MM.1S (cell line): ENCODE measurements around the gene SH3GL2.

Experiments used
- DNase-seq: peaks from one replicate; pipeline ENCODE4 v3.0.0-alpha.2; 2015
- H2AFZ ChIP-seq: fragments of 300-600 bp; sonication (generic); 2 replicates; pipeline ENCODE4 v1.6.0; 2016; ENCODE audit warnings: antibody characterized with exemption, low read length
- H3F3A ChIP-seq: fragments of 300-600 bp; sonication (generic); 2 replicates; pipeline ENCODE4 v1.6.1; 2016; ENCODE audit warnings: mild to moderate bottlenecking, antibody characterized with exemption, low read length, moderate library complexity, mixed read lengths; ENCODE audit not compliant: insufficient read depth
- H3K27ac ChIP-seq: fragments of 300-600 bp; sonication (generic); 2 replicates; pipeline ENCODE4 v1.5.1; 2016; ENCODE audit warnings: mild to moderate bottlenecking, low read length
- H3K27me3 ChIP-seq: fragments of 300-600 bp; sonication (generic); replicated peaks from 2 replicates; pipeline ENCODE4 v1.6.0; 2016; ENCODE audit warnings: low read length; ENCODE audit not compliant: insufficient read depth
- H3K36me3 ChIP-seq: fragments of 300-600 bp; sonication (generic); replicated peaks from 2 replicates; pipeline ENCODE4 v1.6.1; 2016; ENCODE audit warnings: mild to moderate bottlenecking, low read length, mixed read lengths; ENCODE audit not compliant: insufficient read depth
- H3K4me1 ChIP-seq: fragments of 300-600 bp; sonication (generic); 2 replicates; pipeline ENCODE4 v1.6.1; 2016; ENCODE audit warnings: low read length, mixed read lengths
- H3K4me2 ChIP-seq: fragments of 300-600 bp; sonication (generic); 2 replicates; pipeline ENCODE4 v1.6.0; 2016; ENCODE audit warnings: low read depth, low read length
- H3K4me3 ChIP-seq: fragments of 300-600 bp; sonication (generic); 2 replicates; pipeline ENCODE4 v1.5.1; 2016; ENCODE audit warnings: low read length, mixed read lengths
- H3K79me2 ChIP-seq: fragments of 300-600 bp; sonication (generic); 2 replicates; pipeline ENCODE4 v1.6.1; 2016; ENCODE audit warnings: mixed run types, low read length, mixed read lengths
- H3K9ac ChIP-seq: fragments of 300-600 bp; sonication (generic); 2 replicates; pipeline ENCODE4 v1.6.1; 2016; ENCODE audit warnings: low read length, mixed read lengths
- H3K9me2 ChIP-seq: fragments of 300-600 bp; sonication (generic); replicated peaks from 2 replicates; pipeline ENCODE4 v1.6.1; 2016; ENCODE audit warnings: mild to moderate bottlenecking, low read length, mixed read lengths; ENCODE audit not compliant: insufficient read depth
- H3K9me3 ChIP-seq: fragments of 300-600 bp; sonication (generic); replicated peaks from 2 replicates; pipeline ENCODE4 v1.6.1; 2016; ENCODE audit warnings: mild to moderate bottlenecking, low read length, mixed read lengths; ENCODE audit not compliant: insufficient read depth
- H4K20me1 ChIP-seq: fragments of 300-600 bp; sonication (generic); 2 replicates; pipeline ENCODE4 v1.6.1; 2016; ENCODE audit warnings: mild to moderate bottlenecking, low read length, moderate library complexity, mixed read lengths; ENCODE audit not compliant: insufficient read depth
- EZH2 ChIP-seq: fragments of 300-600 bp; sonication (generic); optimal IDR thresholded peaks from 2 replicates; pipeline ENCODE3; 2017; ENCODE audit warnings: low read depth, mild to moderate bottlenecking, antibody characterized with exemption, low read length, mixed read lengths
- EZH2phosphoT487 ChIP-seq: fragments of 300-600 bp; sonication (generic); IDR thresholded peaks from 2 replicates; pipeline ENCODE4 v1.6.1; 2018; ENCODE audit warnings: antibody characterized with exemption, low read length
- TF ChIP-seq, protein P1 (sequence below): fragments of 300-600 bp; sonication (generic); IDR thresholded peaks from 2 replicates; pipeline ENCODE4 v1.5.1; 2016; ENCODE audit warnings: antibody characterized with exemption, low read length, mixed read lengths

SH3GL2 gene

DNA sequence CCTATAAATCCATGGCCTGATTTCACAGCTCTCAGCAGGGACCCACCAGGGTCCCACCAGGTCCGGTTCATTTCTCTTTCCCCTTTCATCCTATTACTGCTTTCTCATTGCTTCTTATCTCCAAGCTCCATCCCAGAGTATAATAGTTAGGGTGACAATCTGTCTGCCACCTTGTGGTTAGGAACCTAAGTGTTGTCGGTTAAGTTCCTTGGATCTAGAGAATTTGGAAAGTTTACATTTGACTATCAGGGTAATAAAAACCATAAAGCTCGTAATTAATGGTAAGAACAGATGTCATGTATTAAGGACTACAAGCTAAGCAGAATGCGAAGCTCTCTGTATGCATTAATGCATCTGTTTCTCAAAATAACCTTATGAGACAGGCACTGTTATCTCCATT lies 259.1 kb downstream of the SH3GL2 start:
- no peak overlapping the region for H3K4me2 ChIP-seq
- H3F3A ChIP-seq, result no peaks in the 10 kb centered on the region
- H3K79me2 ChIP-seq, result no peaks in the 10 kb centered on the region
- no peak overlapping the region for H3K9ac ChIP-seq
- no peaks in the 10 kb centered on the region for H3K4me1 ChIP-seq
- no peaks in the 10 kb centered on the region for H3K27me3 ChIP-seq
- DNase-seq, result no peak
- no peak overlapping the region for H3K27ac ChIP-seq
- no peaks in the 10 kb centered on the region for H4K20me1 ChIP-seq
- no peaks in the 10 kb centered on the region for H3K9me3 ChIP-seq
- no peaks in the 10 kb centered on the region for H3K36me3 ChIP-seq
- no peak overlapping the region for H3K4me3 ChIP-seq
- H3K9me2 ChIP-seq, result no peaks in the 10 kb centered on the region
- no peak for TF ChIP-seq EZH2phosphoT487
- TF ChIP-seq, protein P1, sequence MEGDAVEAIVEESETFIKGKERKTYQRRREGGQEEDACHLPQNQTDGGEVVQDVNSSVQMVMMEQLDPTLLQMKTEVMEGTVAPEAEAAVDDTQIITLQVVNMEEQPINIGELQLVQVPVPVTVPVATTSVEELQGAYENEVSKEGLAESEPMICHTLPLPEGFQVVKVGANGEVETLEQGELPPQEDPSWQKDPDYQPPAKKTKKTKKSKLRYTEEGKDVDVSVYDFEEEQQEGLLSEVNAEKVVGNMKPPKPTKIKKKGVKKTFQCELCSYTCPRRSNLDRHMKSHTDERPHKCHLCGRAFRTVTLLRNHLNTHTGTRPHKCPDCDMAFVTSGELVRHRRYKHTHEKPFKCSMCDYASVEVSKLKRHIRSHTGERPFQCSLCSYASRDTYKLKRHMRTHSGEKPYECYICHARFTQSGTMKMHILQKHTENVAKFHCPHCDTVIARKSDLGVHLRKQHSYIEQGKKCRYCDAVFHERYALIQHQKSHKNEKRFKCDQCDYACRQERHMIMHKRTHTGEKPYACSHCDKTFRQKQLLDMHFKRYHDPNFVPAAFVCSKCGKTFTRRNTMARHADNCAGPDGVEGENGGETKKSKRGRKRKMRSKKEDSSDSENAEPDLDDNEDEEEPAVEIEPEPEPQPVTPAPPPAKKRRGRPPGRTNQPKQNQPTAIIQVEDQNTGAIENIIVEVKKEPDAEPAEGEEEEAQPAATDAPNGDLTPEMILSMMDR, result no peak
- TF ChIP-seq EZH2, result no peak
- H2AFZ ChIP-seq, result no peak overlapping the region

DNA sequence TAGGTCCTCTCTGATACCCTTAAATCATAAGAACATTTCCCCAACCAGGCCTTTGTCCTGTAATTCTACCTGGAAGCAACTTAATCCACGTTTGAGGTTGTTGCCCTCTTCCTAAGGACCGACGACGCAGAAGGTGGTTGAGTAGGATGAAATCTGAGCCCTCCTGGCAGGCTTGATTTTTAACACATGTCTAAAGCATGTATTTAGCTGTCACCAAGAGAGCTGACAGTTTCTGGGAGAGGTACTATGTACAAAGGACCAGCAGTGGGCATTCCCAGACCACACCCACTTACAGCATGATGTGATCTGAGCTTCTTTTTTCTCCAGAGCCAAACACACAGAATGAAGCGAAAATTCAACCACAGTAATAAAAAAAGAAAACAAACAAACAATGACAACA lies 260.9 kb downstream of the SH3GL2 start:
- Histone ChIP-seq H3K79me2 (no peaks in the 10 kb centered on the region), H3K9ac (no peak overlapping the region), H3F3A (no peaks in the 10 kb centered on the region), H4K20me1 (no peaks in the 10 kb centered on the region), H3K27me3 (no peaks in the 10 kb centered on the region), H3K4me3 (no peak overlapping the region), H3K4me1 (no peaks in the 10 kb centered on the region), H2AFZ (no peak overlapping the region), H3K9me3 (no peaks in the 10 kb centered on the region), H3K9me2 (no peaks in the 10 kb centered on the region), H3K4me2 (no peak overlapping the region), H3K27ac (no peak overlapping the region), H3K36me3 (no peaks in the 10 kb centered on the region)
- DNase-seq, result no peak
- TF ChIP-seq, protein P1, result no peak
- TF ChIP-seq EZH2phosphoT487, result no peak
- no peak for TF ChIP-seq EZH2

DNA sequence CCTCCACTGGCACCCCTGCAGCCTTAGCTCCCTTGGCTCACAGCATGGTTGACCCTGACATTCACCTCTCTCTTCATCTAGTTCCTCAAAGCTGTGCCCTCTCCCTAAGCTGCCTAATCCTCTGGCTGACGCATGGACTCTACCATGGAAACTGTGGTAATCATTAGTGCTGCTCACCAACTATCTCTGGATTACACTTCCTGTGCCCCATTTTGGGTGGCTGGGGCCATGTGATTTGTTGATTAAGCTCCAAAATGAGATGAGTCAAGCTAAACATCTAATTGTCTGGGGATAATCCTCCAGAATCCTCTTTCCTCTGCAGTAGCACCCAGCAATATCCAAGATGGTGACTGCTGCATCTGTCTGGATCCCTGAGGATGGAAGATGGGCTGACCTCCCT lies 264.4 kb downstream of the SH3GL2 start:
- H4K20me1 ChIP-seq, result no peaks in the 10 kb centered on the region
- no peak for DNase-seq
- H3K36me3 ChIP-seq, result no peaks in the 10 kb centered on the region
- H2AFZ ChIP-seq, result no peak overlapping the region
- no peak overlapping the region for H3K4me2 ChIP-seq
- H3K4me1 ChIP-seq, result no peaks in the 10 kb centered on the region
- no peak overlapping the region for H3K27ac ChIP-seq
- no peaks in the 10 kb centered on the region for H3K9me3 ChIP-seq
- H3K79me2 ChIP-seq, result no peaks in the 10 kb centered on the region
- H3K9ac ChIP-seq, result no peak overlapping the region
- no peaks in the 10 kb centered on the region for H3K27me3 ChIP-seq
- no peaks in the 10 kb centered on the region for H3K9me2 ChIP-seq
- H3K4me3 ChIP-seq, result no peak overlapping the region
- TF ChIP-seq, protein P1, result no peak
- no peak for TF ChIP-seq EZH2phosphoT487
- TF ChIP-seq EZH2, result no peak
- H3F3A ChIP-seq, result no peaks in the 10 kb centered on the region
